Stimulated activated CD8-positive, alpha-beta memory T cell treated with anti-CD3 and anti-CD28 coated beads, Interleukin-4, amount 100 ng/mL, for 24 hours (primary cell): ENCODE data around the gene MPP7.

ENCODE experiments used
- DNase-seq: peaks from one replicate; pipeline ENCODE4 v3.0.0-alpha.2; 2020; ENCODE audit warnings: low read depth

The MPP7 gene

GRCh38 chr10:28305553-28305952 lies 2.7 kb upstream of the MPP7 start:
- DNase-seq = no peak

GRCh38 chr10:28304032-28304571 lies 1.2 kb upstream of the MPP7 start:
- no peak for DNase-seq

GRCh38 chr10:28302012-28302637 lies 739 bp downstream of the MPP7 start:
- DNase-seq = no peak

GRCh38 chr10:28300027-28300426 lies 2.8 kb downstream of the MPP7 start:
- no peak for DNase-seq

GRCh38 chr10:28298951-28299350 lies 3.9 kb downstream of the MPP7 start:
- no peak for DNase-seq

GRCh38 chr10:28296023-28296422 lies 6.8 kb downstream of the MPP7 start:
- no peak for DNase-seq

- DNase-seq = no peak
Measured at GRCh38 chr10:28295336-28295735, 7.5 kb downstream of the MPP7 start.

GRCh38 chr10:28294809-28295208 lies 8.1 kb downstream of the MPP7 start:
- DNase-seq = no peak

GRCh38 chr10:28294169-28294532 lies 8.7 kb downstream of the MPP7 start:
- no peak for DNase-seq

- DNase-seq = no peak
Measured at GRCh38 chr10:28293236-28294168, 9.4 kb downstream of the MPP7 start.

- peak; percentile 11 for DNase-seq
Measured at GRCh38 chr10:28291881-28292297, 11.0 kb downstream of the MPP7 start.

- no peak for DNase-seq
Measured at GRCh38 chr10:28285816-28286215, 17.0 kb downstream of the MPP7 start.

- no peak for DNase-seq
Measured at GRCh38 chr10:28284126-28284525, 18.7 kb downstream of the MPP7 start.

GRCh38 chr10:28283251-28283650 lies 19.6 kb downstream of the MPP7 start:
- DNase-seq = no peak

- no peak for DNase-seq
Measured at GRCh38 chr10:28282336-28282735, 20.5 kb downstream of the MPP7 start.

- no peak for DNase-seq
Measured at GRCh38 chr10:28281726-28282315, 21.0 kb downstream of the MPP7 start.

- DNase-seq = no peak
Measured at GRCh38 chr10:28280652-28281051, 22.2 kb downstream of the MPP7 start.

GRCh38 chr10:28279878-28280277 lies 23.0 kb downstream of the MPP7 start:
- DNase-seq = no peak

- DNase-seq = no peak
Measured at GRCh38 chr10:28278842-28279241, 24.0 kb downstream of the MPP7 start.

GRCh38 chr10:28276384-28276783 lies 26.5 kb downstream of the MPP7 start:
- DNase-seq = no peak

- no peak for DNase-seq
Measured at GRCh38 chr10:28274475-28274874, 28.4 kb downstream of the MPP7 start.

- DNase-seq = no peak
Measured at GRCh38 chr10:28273343-28273742, 29.5 kb downstream of the MPP7 start.
